Heart left ventricle (tissue), 16 donors: ENCODE data around the gene TFPI2. TPM values are rescaled to one million over a fixed set of nuclear protein-coding genes. Genes with fewer than 3 reads are reported as not detected.

ENCODE experiments used
- ATAC-seq, 4 donors: fragments of 200-7000 bp; cut with Tn5 transposase; one replicate each; pipeline ENCODE4 v1.9.1; 2020 to 2022; ENCODE audit warnings: moderate library complexity in 4 of 4, mild to moderate bottlenecking in 3 of 4, moderate number of reproducible peaks in 1 of 4
- DNase-seq, 5 donors: peaks; one replicate each; pipeline ENCODE4 v3.0.0-alpha.2; 2020
- H3K27ac ChIP-seq, 12 donors: fragments of 200-600 bp; sonication (generic) in 4 of 12; one replicate each; pipeline versions ENCODE4 v1.5.0 to v1.8.0; 2016 to 2022; ENCODE audit warnings: mild to moderate bottlenecking in 2 of 12
- H3K27me3 ChIP-seq, 9 donors: fragments of 200-600 bp; sonication (generic) in 2 of 9; one replicate each; pipeline versions ENCODE4 v1.5.1 to v1.8.0; 2016 to 2022; ENCODE audit warnings: mild to moderate bottlenecking in 3 of 9
- H3K36me3 ChIP-seq, 9 donors: fragments of 200-600 bp; sonication (generic) in 2 of 9; one replicate each; pipeline versions ENCODE4 v1.5.0 to v1.8.0; 2018 to 2022; ENCODE audit warnings: mild to moderate bottlenecking in 2 of 9
- H3K4me1 ChIP-seq, 12 donors: fragments of 200-600 bp; sonication (generic) in 4 of 12; one replicate each; pipeline versions ENCODE4 v1.5.0 to v1.8.0; 2016 to 2022; ENCODE audit warnings: mild to moderate bottlenecking in 3 of 12
- H3K4me3 ChIP-seq, 12 donors: fragments of 200-600 bp; sonication (generic) in 4 of 12; one replicate each; pipeline versions ENCODE4 v1.5.0 to v1.8.0; 2017 to 2022; ENCODE audit warnings: mild to moderate bottlenecking in 9 of 12, moderate library complexity in 4 of 12
- H3K9me3 ChIP-seq, 12 donors: fragments of 200-600 bp; sonication (generic) in 4 of 12; one replicate each; pipeline versions ENCODE4 v1.5.0 to v1.8.0; 2016 to 2022; ENCODE audit warnings: mild to moderate bottlenecking in 1 of 12
- POLR2A ChIP-seq, 2 donors: fragments of 450-650 bp; IDR thresholded peaks; one replicate each; pipeline ENCODE4 v1.6.1; 2017; ENCODE audit warnings: antibody characterized with exemption in 2 of 2, mild to moderate bottlenecking in 2 of 2, moderate library complexity in 2 of 2
- WGBS, 4 donors: extraction: QIAGEN DNeasy Blood & Tissue Kit in 2 of 4; methylation state at CpG; one replicate each; pipeline versions ENCODE4 v1.1.5 to v1.1.7; 2013 to 2018; 5-methylcytosine and 5-hydroxymethylcytosine counted together
- intact Hi-C, 10 donors: fragments of 100-400 bp; cut with DNase I; formaldehyde crosslinking; loops; one replicate each; pipeline versions ENCODE4 v1.11.1 to v1.14.2; 2022
- polyA plus RNA-seq, 2 donors: library from polyadenylated mRNA; stranded (reverse); fragments of 200-250 nt; gene quantifications; one replicate each; pipeline ENCODE4 v1.2.3, GENCODE V29; 2013
- total RNA-seq, 9 donors: library from RNA; depleted of rRNA in 2 of 9; stranded (reverse); fragments of >200 nt in 2 of 9; fragmentation: NEBNext Ultra II Directional in 3 of 9; extraction: Animal tissue kit (Norgen Biotek cat#: 25700) in 3 of 9; gene quantifications; one replicate each; pipeline versions ENCODE4 v1.1.0 to v1.2.4, GENCODE V29; 2016 to 2023
- TF ChIP-seq, protein P1 (sequence below), 12 donors: fragments of 200-600 bp; sonication (generic) in 4 of 12; IDR thresholded peaks; one replicate each; pipeline versions ENCODE4 v1.5.0 to v1.8.0; 2018 to 2022; ENCODE audit warnings: antibody characterized with exemption in 12 of 12, mild to moderate bottlenecking in 5 of 12
- donor health status: ischemic (EF 13 %, LVEDD 7.1; RV severe dilation, severe dysfunction).
- donor health status: healthy with polysubstance abuse.
- donor health status: DM: no; HTN: yes; CAD: no.
- donor health status: DM: no; HTN: no; CAD: no.
- donor health status: ischemic (EF 25% LVEDD 6.9; RV normal size, moderate dysfunction).
- donor health status: ischemic (EF 25% LVEDD 5.7; RV mildly dilated, moderate dysfunction).
- donor health status: healthy.
- donor health status: DM: yes; HTN: yes; CAD: no.
- donor health status: ischemic (EF 35%, LVEDD 5.7; RV mildly dilated, moderate dysfunction).
- donor health status: nonischemic (EF 11% LVEDD 7.7; RV severe dilation, severe dysfunction).
- donor health status: DM: yes; HTN: yes; CAD: no.
- donor health status: PGD.
- donor health status: ischemic (EF 29% LVEDD 5.4; RV normal size, mild dysfunction).
- donor health status: nonischemic (EF 23%, LVEDD 6.1; RV moderate dilation, normal function).

The TFPI2 gene
- total and polyA plus RNA-seq, 11 donors: 0.92 to 26.8 (median 1.9) TPM

DNA sequence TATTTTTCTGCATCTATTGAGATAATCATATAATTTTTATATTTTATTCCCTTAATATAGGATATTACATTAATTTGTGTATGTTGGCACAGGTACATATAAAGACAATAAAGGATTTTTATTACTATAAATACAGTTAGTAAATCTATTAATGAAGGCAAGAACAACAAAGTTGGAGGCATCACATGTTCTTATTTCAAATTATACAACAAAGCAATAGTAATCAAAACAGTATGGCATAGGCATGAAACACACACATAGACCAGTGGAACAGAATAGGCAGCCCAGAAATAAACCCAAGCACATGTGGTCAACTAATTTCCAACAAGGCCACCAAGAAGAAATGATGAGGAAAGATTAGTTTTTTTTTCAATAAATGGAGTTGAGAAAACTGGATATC is 11.2 kb downstream of the TFPI2 start:
- DNase-seq: no peak
- Histone ChIP-seq H3K27ac (no peak overlapping the region), H3K36me3 (no peaks in the 10 kb centered on the region), H3K27me3 (no peaks in the 10 kb centered on the region), H3K9me3 (peaks cover 0 to 24% (median 3%) of the 10 kb centered on the region in 12 donors), H3K4me1 (no peaks in the 10 kb centered on the region), H3K4me3 (no peak overlapping the region)
- ATAC-seq: no peak
- intact Hi-C loops: no loop called here
- TF ChIP-seq, protein P1, sequence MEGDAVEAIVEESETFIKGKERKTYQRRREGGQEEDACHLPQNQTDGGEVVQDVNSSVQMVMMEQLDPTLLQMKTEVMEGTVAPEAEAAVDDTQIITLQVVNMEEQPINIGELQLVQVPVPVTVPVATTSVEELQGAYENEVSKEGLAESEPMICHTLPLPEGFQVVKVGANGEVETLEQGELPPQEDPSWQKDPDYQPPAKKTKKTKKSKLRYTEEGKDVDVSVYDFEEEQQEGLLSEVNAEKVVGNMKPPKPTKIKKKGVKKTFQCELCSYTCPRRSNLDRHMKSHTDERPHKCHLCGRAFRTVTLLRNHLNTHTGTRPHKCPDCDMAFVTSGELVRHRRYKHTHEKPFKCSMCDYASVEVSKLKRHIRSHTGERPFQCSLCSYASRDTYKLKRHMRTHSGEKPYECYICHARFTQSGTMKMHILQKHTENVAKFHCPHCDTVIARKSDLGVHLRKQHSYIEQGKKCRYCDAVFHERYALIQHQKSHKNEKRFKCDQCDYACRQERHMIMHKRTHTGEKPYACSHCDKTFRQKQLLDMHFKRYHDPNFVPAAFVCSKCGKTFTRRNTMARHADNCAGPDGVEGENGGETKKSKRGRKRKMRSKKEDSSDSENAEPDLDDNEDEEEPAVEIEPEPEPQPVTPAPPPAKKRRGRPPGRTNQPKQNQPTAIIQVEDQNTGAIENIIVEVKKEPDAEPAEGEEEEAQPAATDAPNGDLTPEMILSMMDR (IDR thresholded peaks at IDR 0.05): no peak
- TF ChIP-seq POLR2A (IDR thresholded peaks at IDR 0.05): no peak

DNA sequence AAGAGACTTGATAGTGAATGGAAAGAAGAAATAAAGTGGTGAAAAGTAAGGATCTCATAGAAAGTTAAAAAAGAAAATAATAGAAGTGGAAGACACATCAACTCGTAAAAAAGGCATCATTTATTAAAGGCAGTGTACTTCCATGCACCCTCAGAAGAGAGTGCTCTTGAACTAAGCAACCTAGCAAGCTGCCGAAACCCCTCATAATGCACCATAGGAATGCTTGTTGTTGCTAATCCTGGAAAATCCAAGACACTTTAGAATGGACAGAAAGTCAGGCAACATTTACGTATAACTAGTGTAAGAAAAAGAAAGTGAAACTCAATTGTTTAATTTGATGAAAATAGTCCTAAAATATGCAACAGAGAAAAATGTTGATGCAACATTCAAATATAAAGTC is 12.8 kb downstream of the TFPI2 start:
- TF ChIP-seq, protein P1 (IDR thresholded peaks at IDR 0.05): no peak
- TF ChIP-seq POLR2A (IDR thresholded peaks at IDR 0.05): no peak
- H3K27me3 ChIP-seq: no peaks in the 10 kb centered on the region
- WGBS, 4 donors: 73 to 79% (median 78%) methylated on average over 3 of the region's 3 CpGs

DNA sequence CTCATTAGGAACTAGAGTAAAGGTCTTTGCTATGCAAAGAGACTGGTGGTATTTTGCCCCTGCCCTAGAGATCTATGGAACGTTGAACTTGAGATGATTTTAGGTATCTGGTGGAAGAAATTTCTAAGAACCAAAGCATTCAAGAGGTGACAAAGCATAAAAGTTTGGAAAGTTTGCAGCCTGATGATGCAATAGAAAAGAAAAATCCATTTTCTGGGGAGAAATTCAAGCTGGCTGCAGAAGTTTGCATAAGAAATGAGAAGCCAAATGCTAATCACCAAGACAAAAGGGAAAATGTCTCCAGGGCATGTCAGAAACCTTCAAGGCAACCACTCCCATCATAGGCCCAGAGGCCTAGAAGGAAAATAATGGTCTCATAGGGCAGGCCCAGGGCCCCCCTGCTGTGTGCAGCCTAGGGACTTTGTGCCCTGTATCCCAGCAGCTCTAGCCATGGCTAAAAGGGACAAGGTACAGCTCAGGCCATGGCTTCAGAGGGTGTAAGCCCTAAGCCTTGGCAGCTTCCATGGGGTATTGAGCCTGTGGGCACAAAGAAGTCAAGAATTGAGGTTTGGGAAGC is 16.5 kb downstream of the TFPI2 start:
- intact Hi-C loops: no loop called here
- no peak overlapping the region for H3K4me3 ChIP-seq

More for the DNA sequence above, 12.8 kb downstream of the TFPI2 start:
- H3K9me3 ChIP-seq: peaks cover 0 to 24% (median 3%) of the 10 kb centered on the region in 12 donors
- no peak overlapping the region for H3K4me3 ChIP-seq
- intact Hi-C loops: no loop called here
- no peak for ATAC-seq
- DNase-seq: no peak
- no peak overlapping the region for H3K27ac ChIP-seq
- H3K36me3 ChIP-seq: no peaks in the 10 kb centered on the region
- H3K4me1 ChIP-seq: no peaks in the 10 kb centered on the region

DNA sequence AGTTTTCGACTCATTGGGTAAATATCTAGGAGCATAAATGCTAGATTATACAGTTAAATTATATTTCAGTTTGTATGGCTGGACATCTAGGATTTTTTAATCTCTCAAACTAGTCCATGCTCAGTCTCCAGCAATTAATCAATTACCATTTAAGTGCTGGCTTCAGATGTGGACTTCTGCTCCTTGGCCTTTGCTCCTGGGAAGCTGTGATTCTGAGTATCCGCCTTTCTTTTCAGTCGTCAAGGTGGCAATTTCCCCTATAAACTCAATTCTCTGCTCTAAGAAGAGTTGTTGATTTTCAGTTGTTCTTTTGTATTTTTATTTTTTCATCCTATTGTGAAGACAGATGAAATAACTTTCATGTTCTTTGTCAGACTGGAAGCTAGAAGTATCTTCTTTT is 23.7 kb downstream of the TFPI2 start:
- no peaks in the 10 kb centered on the region for H3K27me3 ChIP-seq
- no peaks in the 10 kb centered on the region for H3K36me3 ChIP-seq
- ATAC-seq (no peak), DNase-seq (no peak)
- no peak overlapping the region for H3K27ac ChIP-seq
- no peaks in the 10 kb centered on the region for H3K9me3 ChIP-seq
- WGBS, 4 donors: 91 to 98% (median 92%) methylated on average over 3 of the region's 3 CpGs
- H3K4me1 ChIP-seq: no peaks in the 10 kb centered on the region
- intact Hi-C loops: no loop called here
- no peak overlapping the region for H3K4me3 ChIP-seq
- TF ChIP-seq, protein P1 (IDR thresholded peaks at IDR 0.05): no peak
- TF ChIP-seq POLR2A (IDR thresholded peaks at IDR 0.05): no peak

More for the DNA sequence above, 16.5 kb downstream of the TFPI2 start:
- Histone ChIP-seq H3K9me3 (peaks cover 0 to 10% (median 0%) of the 10 kb centered on the region in 12 donors), H3K36me3 (no peaks in the 10 kb centered on the region), H3K27ac (no peak overlapping the region), H3K27me3 (no peaks in the 10 kb centered on the region), H3K4me1 (no peaks in the 10 kb centered on the region)
- 53 to 84% (median 81%) methylated on average over 1 of the region's 1 CpG for whole genome bisulfite sequencing, 4 donors
- no peak for ATAC-seq
- TF ChIP-seq, protein P1 (IDR thresholded peaks at IDR 0.05): no peak
- TF ChIP-seq POLR2A (IDR thresholded peaks at IDR 0.05): no peak
- DNase-seq: no peak
